Sigmoid colon (tissue), 4 donors: ENCODE results near the gene MAN2A2.

Source experiments
- CTCF ChIP-seq, 4 experiments: fragments of 450-650 bp in 3 of 4; fragments of 200-600 bp in 1 of 4; IDR thresholded peaks; one replicate each; pipeline ENCODE4 v1.5.1; 2016 to 2019; ENCODE audit warnings: antibody characterized with exemption in 4 of 4, mild to moderate bottlenecking in 3 of 4, moderate library complexity in 2 of 4
- POLR2AphosphoS5 ChIP-seq, 4 donors: sonication (generic); formaldehyde crosslinking; IDR thresholded peaks; one replicate each; pipeline ENCODE4 v1.6.1; 2017; ENCODE audit warnings: antibody characterized with exemption in 4 of 4

- TF ChIP-seq CTCF (IDR thresholded peaks at IDR 0.05), result no peak
- TF ChIP-seq POLR2AphosphoS5 (IDR thresholded peaks at IDR 0.05), result no peak
Observed at GRCh38 chr15:90864507-90864906, 38.6 kb upstream of the MAN2A2 start.
